SIG-M5 (cell line): ENCODE data around the gene F7.
"Not testable (repeated sequence)": the region's sequence is repeated elsewhere in the genome, so short reads cannot be mapped to it uniquely, and the experiment has no call there.

Experiments used
- DNase-seq: peaks from one replicate; lab custom pipeline; 2025; lab: John Stamatoyannopoulos, UW

The F7 gene

GRCh38 chr13:113102302-113102701 lies 3.3 kb upstream of the F7 start:
- DNase-seq: not testable (repeated sequence)

GRCh38 chr13:113102727-113103126 lies 2.9 kb upstream of the F7 start:
- no peak for DNase-seq

- DNase-seq: no peak
Measured at GRCh38 chr13:113103646-113104045, 1.9 kb upstream of the F7 start.

- no peak for DNase-seq
Measured at GRCh38 chr13:113105921-113106452, 396 bp downstream of the F7 start.

- DNase-seq: no peak
Measured at GRCh38 chr13:113106711-113107351, 1.2 kb downstream of the F7 start.

GRCh38 chr13:113108521-113108920 lies 2.9 kb downstream of the F7 start:
- DNase-seq: not testable (repeated sequence)

- no peak for DNase-seq
Measured at GRCh38 chr13:113109151-113110047, 3.8 kb downstream of the F7 start.

- no peak for DNase-seq
Measured at GRCh38 chr13:113110048-113110851, 4.7 kb downstream of the F7 start.

- no peak for DNase-seq
Measured at GRCh38 chr13:113110852-113111315, 5.3 kb downstream of the F7 start.

GRCh38 chr13:113111821-113112220 lies 6.2 kb downstream of the F7 start:
- not testable (repeated sequence) for DNase-seq

- not testable (repeated sequence) for DNase-seq
Measured at GRCh38 chr13:113112475-113112874, 6.9 kb downstream of the F7 start.

- DNase-seq: no peak
Measured at GRCh38 chr13:113112893-113113845, 7.6 kb downstream of the F7 start.

- DNase-seq: no peak
Measured at GRCh38 chr13:113113846-113114271, 8.3 kb downstream of the F7 start.

GRCh38 chr13:113114511-113115362 lies 9.1 kb downstream of the F7 start:
- DNase-seq: no peak

- DNase-seq: no peak
Measured at GRCh38 chr13:113115363-113116205, 10.0 kb downstream of the F7 start.

GRCh38 chr13:113116206-113116800 lies 10.7 kb downstream of the F7 start:
- DNase-seq: no peak

- no peak for DNase-seq
Measured at GRCh38 chr13:113116871-113117271, 11.3 kb downstream of the F7 start.

- no peak for DNase-seq
Measured at GRCh38 chr13:113117335-113117872, 11.8 kb downstream of the F7 start.
